CD4-positive, CD25-positive, alpha-beta regulatory T cell (primary cell): ENCODE data around the gene STARD3. TPM values are rescaled to one million over a fixed set of nuclear protein-coding genes. Genes with fewer than 3 reads are reported as not detected.
"Not testable (repeated sequence)": the region's sequence is repeated elsewhere in the genome, so short reads cannot be mapped to it uniquely, and the experiment has no call there.

Source experiments
- ATAC-seq, 2 donors: fragments of 150-1000 bp; cut with Tn5 transposase; one replicate each; pipeline ENCODE4 v1.10.0; 2021; ENCODE audit warnings: low read depth in 2 of 2, moderate number of reproducible peaks in 2 of 2, moderate library complexity in 1 of 2
- DNase-seq, 3 donors: peaks; one replicate each; pipeline versions ENCODE4 v3.0.0 to v3.0.0-alpha.2; 2012 to 2022; ENCODE audit warnings: mixed read lengths in 1 of 3
- H3K27ac ChIP-seq: one replicate; pipeline ENCODE4 v1.7.0; 2013; ENCODE audit warnings: mild to moderate bottlenecking, low read length; ENCODE audit not compliant: insufficient read depth, poor library complexity, severe bottlenecking
- H3K27me3 ChIP-seq: one replicate; pipeline ENCODE4 v1.7.0; 2013; ENCODE audit warnings: low read length; ENCODE audit not compliant: control insufficient read depth, insufficient read depth
- H3K36me3 ChIP-seq: one replicate; pipeline ENCODE4 v1.7.0; 2013; ENCODE audit warnings: mild to moderate bottlenecking, low read length, moderate library complexity; ENCODE audit not compliant: control insufficient read depth, insufficient read depth
- H3K4me1 ChIP-seq: 2 replicates; pipeline ENCODE4 v1.7.0; 2013; ENCODE audit warnings: mild to moderate bottlenecking, low read length; ENCODE audit not compliant: insufficient read depth, control insufficient read depth, poor library complexity, severe bottlenecking
- H3K4me3 ChIP-seq: one replicate; pipeline ENCODE4 v1.7.0; 2013; ENCODE audit warnings: low read depth, mild to moderate bottlenecking, low read length, moderate library complexity
- H3K9me3 ChIP-seq, 2 experiments: 1 replicate in 1 of 2; 2 replicates in 1 of 2; pipeline ENCODE4 v1.7.0; 2013; ENCODE audit warnings: low read length in 2 of 2, mild to moderate bottlenecking in 1 of 2, moderate library complexity in 1 of 2; ENCODE audit not compliant: control insufficient read depth in 2 of 2
- H3K27ac Mint-ChIP-seq, 3 donors: one replicate each; pipeline ENCODE4 v1.8.0; 2020 to 2022; ENCODE audit warnings: mild to moderate bottlenecking in 3 of 3, mixed read lengths in 3 of 3, moderate library complexity in 2 of 3
- H3K27me3 Mint-ChIP-seq: one replicate; pipeline ENCODE4 v1.8.0; 2022; ENCODE audit warnings: mild to moderate bottlenecking, mixed read lengths
- H3K36me3 Mint-ChIP-seq: one replicate; pipeline ENCODE4 v1.8.0; 2020; ENCODE audit warnings: mixed read lengths
- H3K4me1 Mint-ChIP-seq, 4 donors: one replicate each; pipeline ENCODE4 v1.8.0; 2020 to 2022; ENCODE audit warnings: mixed read lengths in 4 of 4, mild to moderate bottlenecking in 1 of 4
- H3K4me3 Mint-ChIP-seq, 4 donors: one replicate each; pipeline ENCODE4 v1.8.0; 2020 to 2022; ENCODE audit warnings: mild to moderate bottlenecking in 4 of 4, mixed read lengths in 4 of 4, moderate library complexity in 3 of 4
- H3K9me3 Mint-ChIP-seq, 7 donors: one replicate each; pipeline ENCODE4 v1.8.0; 2020 to 2022; ENCODE audit warnings: mixed read lengths in 7 of 7, mild to moderate bottlenecking in 3 of 7, moderate library complexity in 2 of 7
- polyA plus RNA-seq, 4 donors: library from polyadenylated mRNA; unstranded; fragments of 300-500 nt; fragmentation: Illumina TruSeq; gene quantifications; one replicate each; pipeline ENCODE4 v1.2.3, GENCODE V29; 2021
- total RNA-seq: library from RNA; stranded (reverse); gene quantifications from one replicate; pipeline ENCODE4 v1.2.3, GENCODE V29; 2022

STARD3 gene
- total and polyA plus RNA-seq, 5 donors from 2014 or later, result 45.4 to 95.9 (median 46.7) TPM

GRCh38 chr17:39705786-39706348 is 68.9 kb downstream of the STARD3 start:
- Histone ChIP-seq H3K27me3 (peaks cover 8% of the 10 kb centered on the region), H3K4me3 (no peak overlapping the region), H3K36me3 (no peaks in the 10 kb centered on the region), H3K4me1 (peaks cover 15% of the 10 kb centered on the region), H3K9me3 (no peaks in the 10 kb centered on the region), H3K27ac (no peak overlapping the region)
- ATAC-seq (no peak), DNase-seq (no peak)
- Mint-ChIP-seq H3K27me3 (peaks cover 24% of the 10 kb centered on the region), H3K9me3 (peaks cover 0 to 3% (median 0%) of the 10 kb centered on the region in 7 donors), H3K4me1 (peaks cover 6 to 52% (median 12%) of the 10 kb centered on the region in 4 donors), H3K36me3 (no peaks in the 10 kb centered on the region), H3K4me3 (no peak overlapping the region), H3K27ac (peak overlapping the region in 1 of 3 donors; percentile 84)

GRCh38 chr17:39706383-39706782 is 69.4 kb downstream of the STARD3 start:
- DNase-seq (no peak), ATAC-seq (no peak)
- no peak overlapping the region for H3K27ac ChIP-seq
- no peak overlapping the region for H3K4me3 ChIP-seq
- peaks cover 0 to 2% (median 0%) of the 10 kb centered on the region in 7 donors for H3K9me3 Mint-ChIP-seq
- H3K4me3 Mint-ChIP-seq, result peak overlapping the region in 2 of 4 donors; percentile 25 to 79
- no peaks in the 10 kb centered on the region for H3K9me3 ChIP-seq
- peaks cover 19% of the 10 kb centered on the region for H3K27me3 Mint-ChIP-seq
- H3K4me1 ChIP-seq, result peaks cover 15% of the 10 kb centered on the region
- H3K4me1 Mint-ChIP-seq, result peaks cover 6 to 47% (median 12%) of the 10 kb centered on the region in 4 donors
- peak overlapping the region in 1 of 3 donors; percentile 84 for H3K27ac Mint-ChIP-seq
- peaks cover 2% of the 10 kb centered on the region for H3K27me3 ChIP-seq
- no peaks in the 10 kb centered on the region for H3K36me3 Mint-ChIP-seq
- H3K36me3 ChIP-seq, result no peaks in the 10 kb centered on the region

GRCh38 chr17:39706921-39707337 is 70.0 kb downstream of the STARD3 start:
- DNase-seq, result peak in 2 of 3 donors; percentile 38 to 88
- no peaks in the 10 kb centered on the region for H3K36me3 ChIP-seq
- no peaks in the 10 kb centered on the region for H3K36me3 Mint-ChIP-seq
- H3K27ac ChIP-seq, result no peak overlapping the region
- peak overlapping the region; percentile 30 for H3K4me3 ChIP-seq
- no peaks in the 10 kb centered on the region for H3K9me3 Mint-ChIP-seq
- peak overlapping the region; percentile 25 to 79 (median 64) for H3K4me3 Mint-ChIP-seq
- peaks cover 15% of the 10 kb centered on the region for H3K4me1 ChIP-seq
- H3K4me1 Mint-ChIP-seq, result peaks cover 6 to 45% (median 12%) of the 10 kb centered on the region in 4 donors
- peaks cover 15% of the 10 kb centered on the region for H3K27me3 Mint-ChIP-seq
- H3K27ac Mint-ChIP-seq, result peak overlapping the region; percentile 84 to 95 (median 93)
- H3K9me3 ChIP-seq, result no peaks in the 10 kb centered on the region
- ATAC-seq, result peak; percentile 72 to 86
- H3K27me3 ChIP-seq, result no peaks in the 10 kb centered on the region

- Mint-ChIP-seq H3K4me3 (no peak overlapping the region), H3K27ac (no peak overlapping the region), H3K27me3 (peaks cover 5% of the 10 kb centered on the region), H3K9me3 (no peaks in the 10 kb centered on the region), H3K4me1 (peaks cover 6 to 41% (median 12%) of the 10 kb centered on the region in 4 donors), H3K36me3 (no peaks in the 10 kb centered on the region)
- H3K4me1 ChIP-seq, result peaks cover 15% of the 10 kb centered on the region
- no peak for ATAC-seq
- no peak overlapping the region for H3K4me3 ChIP-seq
- no peak for DNase-seq
- no peaks in the 10 kb centered on the region for H3K9me3 ChIP-seq
- H3K27me3 ChIP-seq, result no peaks in the 10 kb centered on the region
- H3K36me3 ChIP-seq, result no peaks in the 10 kb centered on the region
- no peak overlapping the region for H3K27ac ChIP-seq
These were observed 72.5 kb downstream of the STARD3 start for GRCh38 chr17:39709319-39709997.

- no peaks in the 10 kb centered on the region for H3K36me3 Mint-ChIP-seq
- H3K27ac Mint-ChIP-seq, result no peak overlapping the region
These were observed 73.3 kb downstream of the STARD3 start for GRCh38 chr17:39709998-39710964.

GRCh38 chr17:39711071-39711470 is 74.1 kb downstream of the STARD3 start:
- H3K4me3 Mint-ChIP-seq, H3K27ac Mint-ChIP-seq, DNase-seq, H3K27ac ChIP-seq, H3K36me3 ChIP-seq, H3K36me3 Mint-ChIP-seq, H3K27me3 ChIP-seq, H3K27me3 Mint-ChIP-seq, H3K9me3 Mint-ChIP-seq, H3K9me3 ChIP-seq, ATAC-seq, H3K4me3 ChIP-seq: not testable (repeated sequence)
- peaks cover 6 to 32% (median 10%) of the 10 kb centered on the region in 4 donors for H3K4me1 Mint-ChIP-seq
- H3K4me1 ChIP-seq, result peaks cover 15% of the 10 kb centered on the region

More at GRCh38 chr17:39709998-39710964, 73.3 kb downstream of the STARD3 start:
- H3K9me3 ChIP-seq, result no peaks in the 10 kb centered on the region
- Mint-ChIP-seq H3K4me3 (no peak overlapping the region), H3K4me1 (peaks cover 6 to 37% (median 10%) of the 10 kb centered on the region in 4 donors), H3K9me3 (no peaks in the 10 kb centered on the region), H3K27me3 (peaks cover 9% of the 10 kb centered on the region)
- no peaks in the 10 kb centered on the region for H3K27me3 ChIP-seq
- H3K4me3 ChIP-seq, result no peak overlapping the region
- H3K36me3 ChIP-seq, result no peaks in the 10 kb centered on the region
- no peak overlapping the region for H3K27ac ChIP-seq
- DNase-seq (no peak), ATAC-seq (no peak)
- peaks cover 15% of the 10 kb centered on the region for H3K4me1 ChIP-seq

GRCh38 chr17:39711851-39712250 is 74.9 kb downstream of the STARD3 start:
- H3K27me3 Mint-ChIP-seq, result peaks cover 9% of the 10 kb centered on the region
- H3K9me3 Mint-ChIP-seq, result no peaks in the 10 kb centered on the region
- ATAC-seq (no peak), DNase-seq (no peak)
- Histone ChIP-seq H3K27me3 (no peaks in the 10 kb centered on the region), H3K9me3 (no peaks in the 10 kb centered on the region), H3K4me1 (peaks cover 9% of the 10 kb centered on the region), H3K27ac (no peak overlapping the region), H3K4me3 (no peak overlapping the region), H3K36me3 (no peaks in the 10 kb centered on the region)
- H3K36me3 Mint-ChIP-seq, result no peaks in the 10 kb centered on the region
- H3K4me3 Mint-ChIP-seq, result no peak overlapping the region
- peak overlapping the region in 1 of 3 donors; percentile 41 for H3K27ac Mint-ChIP-seq
- H3K4me1 Mint-ChIP-seq, result peaks cover 5 to 26% (median 7%) of the 10 kb centered on the region in 4 donors
